HepG2 (cell line): ENCODE measurements around the gene COLGALT1.

Experiments
- AHR ChIP-seq: IDR thresholded peaks from 2 replicates; pipeline ENCODE4 v1.6.1; 2018; ENCODE audit warnings: missing genetic modification reagents, missing compliant biosample characterization
- CTCF ChIP-seq: sonication (generic); formaldehyde crosslinking; IDR thresholded peaks from 2 replicates; pipeline ENCODE4 v1.5.0; 2020; ENCODE audit warnings: mild to moderate bottlenecking, missing genetic modification reagents, moderate library complexity
- E2F1 ChIP-seq: sonication (generic); formaldehyde crosslinking; IDR thresholded peaks from 2 replicates; pipeline ENCODE4 v1.5.0; 2020; ENCODE audit warnings: missing genetic modification reagents
- EP300 ChIP-seq, 3 experiments: sonication (generic) in 1 of 3; formaldehyde crosslinking in 1 of 3; IDR thresholded peaks; 2 replicates each; pipeline versions ENCODE4 v1.5.1 to v1.6.1; 2011 to 2020; ENCODE audit warnings: low read depth in 2 of 3, low read length in 2 of 3, borderline replicate concordance in 1 of 3, improper control_type of control experiment in 1 of 3, mild to moderate bottlenecking in 1 of 3, missing genetic modification reagents in 1 of 3, moderate library complexity in 1 of 3
- GZF1 ChIP-seq: sonication (generic); formaldehyde crosslinking; IDR thresholded peaks from 2 replicates; pipeline ENCODE4 v1.5.1; 2020; ENCODE audit warnings: mild to moderate bottlenecking, missing genetic modification reagents
- HMGXB4 ChIP-seq, 2 experiments: sonication (generic) in 1 of 2; formaldehyde crosslinking in 1 of 2; IDR thresholded peaks; 2 replicates each; pipeline versions ENCODE4 v1.4.0 to v1.6.1; 2018 to 2020; ENCODE audit warnings: missing genetic modification reagents in 2 of 2, borderline replicate concordance in 1 of 2, low read depth in 1 of 2, mild to moderate bottlenecking in 1 of 2, missing biosample characterization in 1 of 2
- NFE2L2 ChIP-seq: fragments of 150-350 bp; IDR thresholded peaks from 2 replicates; pipeline ENCODE4 v1.6.1; 2014; ENCODE audit warnings: low read length
- NONO ChIP-seq, 2 experiments: fragments of 450-650 bp in 1 of 2; sonication (generic) in 1 of 2; formaldehyde crosslinking in 1 of 2; IDR thresholded peaks in 1 of 2; conservative IDR thresholded peaks in 1 of 2; 2 replicates each; pipeline versions ENCODE4 v1.6.1 to v1.8.0; 2017 to 2022; ENCODE audit warnings: mild to moderate bottlenecking in 1 of 2, missing genetic modification reagents in 1 of 2, moderate library complexity in 1 of 2
- POLR2A ChIP-seq, 2 experiments: IDR thresholded peaks; 2 replicates each; pipeline ENCODE4 v1.6.1; 2011; ENCODE audit warnings: low read depth in 2 of 2, low read length in 2 of 2, mild to moderate bottlenecking in 1 of 2, moderate library complexity in 1 of 2; ENCODE audit not compliant: insufficient read depth in 1 of 2
- POLR2AphosphoS5 ChIP-seq: IDR thresholded peaks from 2 replicates; pipeline ENCODE4 v1.6.1; 2012; ENCODE audit warnings: low read depth, low read length
- SCMH1 ChIP-seq: sonication (generic); formaldehyde crosslinking; IDR thresholded peaks from 2 replicates; pipeline ENCODE4 v1.9.0; 2021; ENCODE audit warnings: missing genetic modification reagents, mild to moderate bottlenecking, borderline replicate concordance
- ZNF3 ChIP-seq: IDR thresholded peaks from 2 replicates; pipeline ENCODE4 v1.7.0; 2017; ENCODE audit warnings: inconsistent platforms
- ZNF768 ChIP-seq: sonication (generic); formaldehyde crosslinking; IDR thresholded peaks from 2 replicates; pipeline ENCODE4 v1.4.0; 2020; ENCODE audit warnings: missing genetic modification reagents

- TF ChIP-seq CTCF (CRISPR knock-in tag) (no peak), ZNF3 (CRISPR knock-in tag) (no peak), POLR2AphosphoS5 (no peak), AHR (CRISPR knock-in tag) (no peak), ZNF768 (no peak), E2F1 (CRISPR knock-in tag) (no peak), SCMH1 (CRISPR knock-in tag) (no peak), GZF1 (CRISPR knock-in tag) (no peak), EP300 (IDR thresholded peaks at IDR 0.05; ENCODE audit: low read depth in 2 of 2, low read length in 2 of 2) (no peak), EP300 (CRISPR knock-in tag; IDR thresholded peaks at IDR 0.05; ENCODE audit: borderline replicate concordance) (no peak), HMGXB4 (CRISPR knock-in tag; IDR thresholded peaks at IDR 0.05; ENCODE audit: borderline replicate concordance in 1 of 2, low read depth in 1 of 2) (no peak), POLR2A (IDR thresholded peaks at IDR 0.05; ENCODE audit: insufficient read depth in 1 of 2, low read depth in 2 of 2, low read length in 2 of 2) (no peak), NONO (IDR thresholded peaks at IDR 0.05) (no peak), NONO (CRISPR knock-in tag; conservative IDR thresholded peaks at IDR 0.05) (no peak), NFE2L2 (no peak)
Observed at GRCh38 chr19:17522988-17523872, 32.2 kb upstream of the COLGALT1 start.
